ENCODE data around the gene ANKRD34A.

DNA sequence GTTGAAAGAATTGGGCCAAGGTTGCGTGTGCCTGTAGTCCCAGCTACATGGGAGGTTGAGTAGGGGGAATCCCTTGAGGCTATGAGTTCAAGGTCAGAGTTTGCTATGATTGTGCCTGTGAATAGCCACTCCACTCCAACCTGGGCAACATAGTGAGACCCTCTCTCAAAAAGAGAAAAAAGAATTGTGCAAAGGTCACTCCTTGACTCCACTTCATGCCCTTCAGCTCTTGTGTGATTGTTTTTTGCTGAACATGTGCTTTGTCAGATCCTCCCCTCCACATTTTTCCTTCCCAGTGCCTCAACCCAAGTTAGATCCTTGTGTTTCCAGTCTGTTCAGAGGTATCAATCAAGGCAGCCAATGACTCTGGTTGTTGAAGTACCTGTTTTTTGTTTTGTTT, 23.6 kb upstream of the ANKRD34A start:
- TF ChIP-seq POLR2AphosphoS5 (IDR thresholded peaks at IDR 0.05) (no peak), POLR2A (IDR thresholded peaks at IDR 0.05) (peak; percentile 17)
- TF ChIP-seq, protein P1, sequence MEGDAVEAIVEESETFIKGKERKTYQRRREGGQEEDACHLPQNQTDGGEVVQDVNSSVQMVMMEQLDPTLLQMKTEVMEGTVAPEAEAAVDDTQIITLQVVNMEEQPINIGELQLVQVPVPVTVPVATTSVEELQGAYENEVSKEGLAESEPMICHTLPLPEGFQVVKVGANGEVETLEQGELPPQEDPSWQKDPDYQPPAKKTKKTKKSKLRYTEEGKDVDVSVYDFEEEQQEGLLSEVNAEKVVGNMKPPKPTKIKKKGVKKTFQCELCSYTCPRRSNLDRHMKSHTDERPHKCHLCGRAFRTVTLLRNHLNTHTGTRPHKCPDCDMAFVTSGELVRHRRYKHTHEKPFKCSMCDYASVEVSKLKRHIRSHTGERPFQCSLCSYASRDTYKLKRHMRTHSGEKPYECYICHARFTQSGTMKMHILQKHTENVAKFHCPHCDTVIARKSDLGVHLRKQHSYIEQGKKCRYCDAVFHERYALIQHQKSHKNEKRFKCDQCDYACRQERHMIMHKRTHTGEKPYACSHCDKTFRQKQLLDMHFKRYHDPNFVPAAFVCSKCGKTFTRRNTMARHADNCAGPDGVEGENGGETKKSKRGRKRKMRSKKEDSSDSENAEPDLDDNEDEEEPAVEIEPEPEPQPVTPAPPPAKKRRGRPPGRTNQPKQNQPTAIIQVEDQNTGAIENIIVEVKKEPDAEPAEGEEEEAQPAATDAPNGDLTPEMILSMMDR (IDR thresholded peaks at IDR 0.05), result no peak

Data from breast epithelium (tissue), 3 donors.